ENCODE data around the gene MTMR10.

DNA sequence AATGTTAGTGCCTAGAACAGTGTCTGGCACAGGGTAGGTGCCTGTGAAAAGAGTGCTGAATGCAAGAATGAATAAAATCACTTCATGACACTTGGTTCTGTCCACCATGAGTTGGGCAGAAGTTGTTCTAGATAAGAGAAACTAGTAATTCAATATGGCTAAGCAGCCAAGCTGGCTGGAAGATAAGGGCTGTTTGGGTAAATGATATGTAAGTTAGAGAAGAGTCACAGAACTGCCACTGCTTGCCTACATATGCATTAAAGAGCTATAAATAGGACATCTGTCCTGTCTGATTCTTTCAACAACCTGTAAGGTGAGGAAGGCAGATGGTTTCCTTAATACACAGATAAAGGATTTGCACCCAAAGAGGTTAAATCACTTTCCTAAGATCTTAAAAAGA lies 13.1 kb downstream of the MTMR10 start:
- TF ChIP-seq, protein P1, sequence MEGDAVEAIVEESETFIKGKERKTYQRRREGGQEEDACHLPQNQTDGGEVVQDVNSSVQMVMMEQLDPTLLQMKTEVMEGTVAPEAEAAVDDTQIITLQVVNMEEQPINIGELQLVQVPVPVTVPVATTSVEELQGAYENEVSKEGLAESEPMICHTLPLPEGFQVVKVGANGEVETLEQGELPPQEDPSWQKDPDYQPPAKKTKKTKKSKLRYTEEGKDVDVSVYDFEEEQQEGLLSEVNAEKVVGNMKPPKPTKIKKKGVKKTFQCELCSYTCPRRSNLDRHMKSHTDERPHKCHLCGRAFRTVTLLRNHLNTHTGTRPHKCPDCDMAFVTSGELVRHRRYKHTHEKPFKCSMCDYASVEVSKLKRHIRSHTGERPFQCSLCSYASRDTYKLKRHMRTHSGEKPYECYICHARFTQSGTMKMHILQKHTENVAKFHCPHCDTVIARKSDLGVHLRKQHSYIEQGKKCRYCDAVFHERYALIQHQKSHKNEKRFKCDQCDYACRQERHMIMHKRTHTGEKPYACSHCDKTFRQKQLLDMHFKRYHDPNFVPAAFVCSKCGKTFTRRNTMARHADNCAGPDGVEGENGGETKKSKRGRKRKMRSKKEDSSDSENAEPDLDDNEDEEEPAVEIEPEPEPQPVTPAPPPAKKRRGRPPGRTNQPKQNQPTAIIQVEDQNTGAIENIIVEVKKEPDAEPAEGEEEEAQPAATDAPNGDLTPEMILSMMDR (IDR thresholded peaks at IDR 0.05), result no peak
- TF ChIP-seq POLR2A (IDR thresholded peaks at IDR 0.05), result no peak
